Lung (tissue), 12 donors: ENCODE data around the gene EDAR. TPM values are rescaled to one million over a fixed set of nuclear protein-coding genes. Genes with fewer than 3 reads are reported as not detected.

Experiments
- ATAC-seq: fragments of 200-7000 bp; cut with Tn5 transposase; one replicate; pipeline ENCODE4 v1.9.1; 2020; ENCODE audit warnings: moderate number of reproducible peaks; ENCODE audit not compliant: insufficient read depth, low FRiP score
- DNase-seq, 3 donors: peaks; one replicate each; pipeline ENCODE4 v3.0.0-alpha.2; 2013 to 2017
- H3K27ac ChIP-seq, 2 donors: one replicate each; pipeline ENCODE4 v1.5.1; 2013; ENCODE audit warnings: mild to moderate bottlenecking in 2 of 2, moderate library complexity in 2 of 2, control low read depth in 1 of 2, inconsistent platforms in 1 of 2, low read depth in 1 of 2, low read length in 1 of 2
- H3K27me3 ChIP-seq, 3 donors: one replicate each; pipeline ENCODE4 v1.5.1; 2013; ENCODE audit warnings: low read length in 2 of 3; ENCODE audit not compliant: control insufficient read depth in 3 of 3, insufficient read depth in 3 of 3
- H3K36me3 ChIP-seq, 4 donors: one replicate each; pipeline ENCODE4 v1.5.1; 2013; ENCODE audit warnings: low read length in 4 of 4, mild to moderate bottlenecking in 1 of 4, moderate library complexity in 1 of 4; ENCODE audit not compliant: control insufficient read depth in 4 of 4, insufficient read depth in 4 of 4
- H3K4me1 ChIP-seq, 5 donors: one replicate each; pipeline ENCODE4 v1.5.1; 2013; ENCODE audit warnings: low read length in 5 of 5, mild to moderate bottlenecking in 2 of 5, moderate library complexity in 1 of 5; ENCODE audit not compliant: control insufficient read depth in 5 of 5, insufficient read depth in 5 of 5
- H3K4me3 ChIP-seq: one replicate; pipeline ENCODE4 v1.5.1; 2013; ENCODE audit warnings: mild to moderate bottlenecking, control low read depth, moderate library complexity
- H3K9ac ChIP-seq, 2 donors: one replicate each; pipeline ENCODE4 v1.5.1; 2013; ENCODE audit warnings: low read length in 2 of 2, control low read depth in 1 of 2; ENCODE audit not compliant: insufficient read depth in 1 of 2
- H3K9me3 ChIP-seq, 4 donors: one replicate each; pipeline ENCODE4 v1.5.1; 2013; ENCODE audit warnings: low read length in 3 of 4, mild to moderate bottlenecking in 1 of 4, moderate library complexity in 1 of 4; ENCODE audit not compliant: control insufficient read depth in 4 of 4, insufficient read depth in 3 of 4
- CTCF ChIP-seq: IDR thresholded peaks from 2 replicates; pipeline ENCODE4 v1.5.1; 2012; ENCODE audit warnings: mild to moderate bottlenecking; ENCODE audit errors: control extremely low read depth, extremely low read depth
- WGBS, 2 donors: extraction: QIAGEN DNeasy Blood & Tissue Kit; methylation state at CpG; one replicate each; pipeline ENCODE4 v1.1.7; 2013; 5-methylcytosine and 5-hydroxymethylcytosine counted together
- polyA plus RNA-seq, 2 donors: library from polyadenylated mRNA; stranded (reverse); fragments of 200-250 nt; gene quantifications; one replicate each; pipeline ENCODE4 v1.2.1, GENCODE V29; 2013
- total RNA-seq, 2 donors: library from RNA; depleted of rRNA in 1 of 2; stranded (reverse); fragments of >200 nt in 1 of 2; gene quantifications; one replicate each; pipeline ENCODE4 v1.2.1, GENCODE V29; 2014 to 2021
- donor health status: control.
- donor health status: control.
- donor health status: Bipolar disorder and iron deficiency.
- donor health status: healthy.
- donor health status: DM: yes; HTN: yes; CAD: no.

EDAR gene
- total and polyA plus RNA-seq, 4 donors: 0.02 to 0.37 (median 0.10) TPM; not detected in 1

GRCh38 chr2:108894766-108895165 is 94.3 kb downstream of the EDAR start:
- no peak overlapping the region for H3K4me3 ChIP-seq
- H3K36me3 ChIP-seq: peaks cover 0 to 17% (median 0%) of the 10 kb centered on the region in 4 donors
- TF ChIP-seq CTCF: no peak
- ATAC-seq (no peak), DNase-seq (no peak)
- H3K9ac ChIP-seq: no peak overlapping the region
- peaks cover 5 to 12% (median 6%) of the 10 kb centered on the region in 4 donors for H3K9me3 ChIP-seq
- no peak overlapping the region for H3K27ac ChIP-seq
- no peaks in the 10 kb centered on the region for H3K27me3 ChIP-seq
- WGBS, 2 donors: 81 to 88% methylated on average over 3 of the region's 3 CpGs
- H3K4me1 ChIP-seq: no peaks in the 10 kb centered on the region

- 75 to 83% methylated on average over 1 of the region's 1 CpG for WGBS, 2 donors
- H3K9me3 ChIP-seq: peaks cover 5 to 12% (median 6%) of the 10 kb centered on the region in 4 donors
- peaks cover 0 to 17% (median 0%) of the 10 kb centered on the region in 4 donors for H3K36me3 ChIP-seq
- ATAC-seq: no peak
- H3K27ac ChIP-seq: no peak overlapping the region
- no peaks in the 10 kb centered on the region for H3K27me3 ChIP-seq
- no peak overlapping the region for H3K4me3 ChIP-seq
- no peak for DNase-seq
- no peak for TF ChIP-seq CTCF
- no peaks in the 10 kb centered on the region for H3K4me1 ChIP-seq
- no peak overlapping the region for H3K9ac ChIP-seq
Observed at GRCh38 chr2:108893277-108893676, 95.7 kb downstream of the EDAR start.

GRCh38 chr2:108889907-108890306 is 99.1 kb downstream of the EDAR start:
- H3K9me3 ChIP-seq: peaks cover 5 to 16% (median 6%) of the 10 kb centered on the region in 4 donors
- no peak overlapping the region for H3K9ac ChIP-seq
- peaks cover 0 to 8% (median 0%) of the 10 kb centered on the region in 4 donors for H3K36me3 ChIP-seq
- ATAC-seq: no peak
- no peaks in the 10 kb centered on the region for H3K27me3 ChIP-seq
- 92 to 94% methylated on average over 1 of the region's 1 CpG for WGBS, 2 donors
- H3K4me1 ChIP-seq: no peaks in the 10 kb centered on the region
- peak in 1 of 3 donors; percentile 10 for DNase-seq
- TF ChIP-seq CTCF: no peak
- H3K4me3 ChIP-seq: no peak overlapping the region
- H3K27ac ChIP-seq: no peak overlapping the region

GRCh38 chr2:108884619-108885018 is 104.4 kb downstream of the EDAR start:
- no peak for TF ChIP-seq CTCF
- no peaks in the 10 kb centered on the region for H3K36me3 ChIP-seq
- ATAC-seq: peak; percentile 47
- peak; percentile 53 to 60 (median 55) for DNase-seq
- no peaks in the 10 kb centered on the region for H3K4me1 ChIP-seq
- no peak overlapping the region for H3K9ac ChIP-seq
- no peak overlapping the region for H3K27ac ChIP-seq
- WGBS, 2 donors: 47 to 67% methylated on average over 6 of the region's 6 CpGs
- no peaks in the 10 kb centered on the region for H3K27me3 ChIP-seq
- H3K4me3 ChIP-seq: no peak overlapping the region
- H3K9me3 ChIP-seq: peaks cover 0 to 15% (median 3%) of the 10 kb centered on the region in 4 donors
